HTERT RPE-1 (cell line): ENCODE measurements around the gene CORO2B.

Experiments used
- in situ Hi-C: fragments of 300-500 bp; cut with MboI; formaldehyde crosslinking; loops from 4 replicates; pipeline ENCODE4 v1.14.3; 2020; ENCODE audit warnings: low sequenced_read_pairs

The CORO2B gene

DNA sequence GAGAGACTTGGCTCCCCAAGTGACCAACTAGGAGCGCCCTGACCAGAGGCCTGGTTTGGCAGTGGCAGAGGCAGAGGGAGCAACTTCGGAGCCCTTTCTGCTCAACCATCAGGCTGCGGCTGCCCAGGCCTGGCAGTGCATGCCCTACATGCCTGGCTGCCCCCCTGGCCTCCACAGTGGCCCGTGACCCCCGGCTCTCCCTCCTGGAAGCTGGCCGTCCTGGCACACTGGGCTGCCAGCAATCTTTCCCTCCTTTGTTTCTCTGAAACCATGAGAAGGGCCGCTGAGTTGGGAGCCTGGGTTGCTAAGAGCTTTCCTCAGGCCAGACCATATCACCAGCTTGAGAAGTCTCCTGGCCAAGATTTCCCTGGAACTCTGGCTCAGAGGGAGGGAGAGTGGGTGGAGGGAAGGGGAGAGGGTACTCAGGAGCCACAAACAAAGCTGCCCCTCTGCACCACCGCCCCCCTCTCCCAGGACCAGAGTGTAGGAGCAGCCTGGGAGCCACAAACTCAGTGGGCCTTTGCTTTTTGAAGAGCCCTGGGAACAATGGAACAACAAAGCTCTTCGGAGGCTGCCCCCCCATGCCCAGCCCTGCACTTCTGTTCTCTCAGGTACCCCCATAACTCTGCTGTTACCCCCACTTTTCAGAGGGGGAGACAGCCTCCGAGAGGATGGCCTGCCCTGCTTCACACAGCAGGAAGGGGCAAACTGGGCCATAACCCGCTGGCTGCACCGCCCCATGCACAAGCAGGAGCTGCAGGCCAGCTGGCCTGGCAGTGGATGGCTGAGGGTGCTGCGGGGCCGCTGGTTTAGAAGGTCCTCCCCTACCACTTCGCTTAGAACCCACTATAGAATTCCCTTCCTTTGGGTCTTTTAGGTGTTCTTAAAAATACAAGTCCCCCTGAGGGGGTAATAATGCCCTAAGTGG is 11.3 kb downstream of the CORO2B start:
- in situ Hi-C loops: no loop called here

DNA sequence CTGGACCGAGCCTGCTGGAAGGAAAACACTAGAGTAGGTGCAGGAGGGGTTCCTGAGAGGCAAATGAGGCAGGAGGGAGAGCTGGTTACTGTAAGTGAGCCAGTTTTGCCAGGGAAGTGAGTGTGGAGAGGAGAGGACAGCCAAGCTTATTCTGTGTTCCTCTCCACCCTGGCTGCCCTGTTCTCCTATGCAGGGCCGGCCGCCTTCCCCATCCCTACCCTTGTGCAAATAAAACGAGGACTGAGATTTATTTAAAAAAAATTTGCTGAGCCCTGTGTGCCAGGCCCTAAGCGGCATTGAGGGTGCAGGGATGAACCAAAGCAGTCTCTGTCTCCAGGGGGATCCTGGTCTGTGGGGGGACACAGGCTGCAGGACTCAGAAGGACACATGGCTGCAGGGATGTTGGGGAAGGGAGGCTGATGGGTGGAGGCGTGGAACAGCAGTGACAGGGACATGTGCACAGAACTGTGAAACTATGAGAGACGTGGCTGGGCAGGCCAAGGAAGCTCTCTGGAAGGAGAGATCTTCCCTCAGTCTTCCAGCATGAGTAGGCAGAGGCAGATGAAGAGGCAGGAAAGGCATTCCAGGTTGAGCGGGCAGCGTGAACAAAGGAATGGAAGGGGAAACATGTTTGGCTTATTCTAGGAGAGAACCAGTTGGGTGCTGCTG is 12.1 kb downstream of the CORO2B start:
- in situ Hi-C loops: no loop called here

DNA sequence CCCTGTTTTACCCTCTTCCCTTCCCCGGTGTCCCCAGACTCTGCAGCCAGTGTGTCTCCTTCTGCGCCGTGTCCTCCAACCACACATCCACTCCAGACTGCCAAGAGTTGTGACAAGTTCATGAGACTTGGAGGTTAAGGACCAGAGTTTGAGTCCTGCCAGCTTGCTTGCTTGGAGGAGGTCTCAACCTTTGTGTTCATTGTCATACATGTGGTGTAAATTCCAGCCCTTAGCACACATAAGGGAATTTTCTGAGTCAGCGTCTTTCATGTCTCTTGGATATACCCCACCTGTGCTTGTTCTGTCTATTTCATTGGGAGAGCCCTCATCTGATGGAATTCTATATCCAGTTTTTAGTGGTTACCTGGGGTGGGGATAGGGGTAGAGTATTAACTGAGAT is 13.3 kb downstream of the CORO2B start:
- in situ Hi-C loops: no loop called here

DNA sequence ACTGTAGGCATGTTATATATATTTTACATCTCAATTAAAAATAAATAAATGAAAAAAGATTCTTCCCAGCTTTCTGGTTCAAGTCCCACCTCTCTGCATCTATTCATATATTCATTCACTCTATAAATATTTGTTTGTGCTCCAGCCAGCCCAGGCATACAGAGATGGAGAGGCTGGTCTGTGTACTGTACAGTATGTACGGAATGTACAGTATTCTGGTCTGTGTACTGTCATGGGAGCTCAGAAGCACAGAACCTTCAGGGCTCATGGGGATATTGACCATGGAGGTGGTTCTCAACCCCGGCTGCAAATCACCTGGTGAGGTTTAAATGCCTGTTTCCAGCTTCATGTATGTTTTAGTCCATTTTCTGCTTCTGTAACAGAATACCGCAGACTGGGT is 13.8 kb downstream of the CORO2B start:
- in situ Hi-C loops: no loop called here

DNA sequence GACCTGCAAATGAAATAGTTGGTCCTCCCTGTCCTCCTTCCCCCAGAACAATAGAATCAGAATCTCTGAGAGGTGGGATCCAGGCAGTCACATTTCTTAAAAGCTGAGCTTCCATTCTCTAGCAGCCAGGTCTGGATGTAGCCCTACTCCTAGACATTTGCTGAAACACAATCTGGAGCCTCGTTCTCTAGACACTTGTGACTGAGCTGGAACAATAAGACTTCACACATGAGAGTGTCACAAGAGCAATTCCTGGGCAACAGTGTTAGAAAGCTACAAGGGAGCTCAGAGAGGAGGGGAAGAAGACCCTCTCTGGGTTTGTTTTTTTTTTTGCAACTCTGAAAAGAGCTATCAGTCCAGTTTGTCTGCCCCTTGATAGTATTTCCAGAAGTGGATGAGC is 14.5 kb downstream of the CORO2B start:
- in situ Hi-C loops: no loop called here

DNA sequence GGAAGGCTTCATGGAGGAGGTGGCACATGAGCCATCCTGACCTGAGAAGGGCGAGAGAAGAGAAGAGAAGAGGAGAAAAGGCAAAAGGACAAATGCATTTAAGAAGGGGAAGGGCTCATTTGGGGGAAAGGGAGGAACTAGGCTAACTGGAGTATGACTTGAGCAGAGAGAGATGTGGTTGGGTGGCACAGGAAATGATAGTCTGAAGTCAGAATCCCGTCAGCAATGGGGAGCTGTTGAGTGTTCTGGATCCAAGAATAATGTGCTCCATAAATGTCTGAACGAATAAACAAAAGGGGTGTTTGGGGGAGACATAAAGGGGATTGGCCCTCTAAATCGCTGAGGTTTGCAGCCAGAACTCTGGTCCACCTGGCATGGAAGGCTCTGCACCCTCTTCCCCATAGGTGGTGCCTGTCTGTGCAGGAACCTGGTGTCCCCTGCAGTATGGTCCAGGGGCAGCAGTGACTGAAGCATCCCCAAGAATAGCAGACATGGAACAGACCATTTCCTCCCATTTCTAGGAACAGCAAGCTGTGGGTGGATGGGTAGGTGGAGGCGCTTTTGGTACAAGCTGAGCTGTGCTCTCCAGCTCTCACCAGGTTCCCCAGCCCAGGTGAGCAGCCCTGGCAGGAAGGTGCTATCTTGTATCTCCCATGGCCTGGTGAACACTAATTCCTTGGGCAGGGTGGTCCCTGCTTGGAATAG is 15.2 kb downstream of the CORO2B start:
- in situ Hi-C loops: no loop called here

DNA sequence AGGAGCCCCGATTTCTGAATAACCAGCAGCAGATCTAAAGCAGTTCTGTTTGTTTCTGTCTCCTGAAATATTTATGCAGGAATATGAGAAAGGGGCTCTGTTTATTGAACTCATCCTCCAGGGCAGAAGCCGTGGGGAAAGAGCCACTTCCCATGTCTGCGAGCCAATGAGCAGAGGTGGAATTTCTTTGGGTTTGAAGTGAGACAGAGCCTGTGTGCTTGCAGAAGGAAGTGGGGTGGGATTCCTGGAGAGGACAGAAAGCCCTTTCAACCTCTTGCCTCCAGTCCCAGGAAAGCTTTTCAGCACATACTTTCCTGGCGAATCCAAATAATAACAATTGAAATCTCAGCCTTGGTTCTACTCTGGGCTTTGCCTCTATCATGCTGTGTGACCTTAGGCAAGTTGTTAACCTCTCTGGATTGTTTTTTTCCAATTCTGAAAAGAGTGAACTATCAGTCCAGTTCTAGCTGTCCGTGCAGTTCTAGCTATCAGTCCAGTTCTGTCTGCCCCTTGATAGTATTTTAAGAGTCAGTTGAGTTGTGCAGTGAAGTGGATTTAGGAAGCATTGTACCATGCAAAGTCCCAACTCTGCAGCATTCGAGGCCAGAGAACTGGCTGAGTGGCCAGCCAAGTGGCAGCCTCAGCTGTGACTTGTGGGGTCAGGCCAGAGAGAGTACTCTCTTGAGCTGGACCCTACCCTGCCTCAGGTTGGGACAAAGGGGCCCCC is 15.9 kb downstream of the CORO2B start:
- in situ Hi-C loops: no loop called here

DNA sequence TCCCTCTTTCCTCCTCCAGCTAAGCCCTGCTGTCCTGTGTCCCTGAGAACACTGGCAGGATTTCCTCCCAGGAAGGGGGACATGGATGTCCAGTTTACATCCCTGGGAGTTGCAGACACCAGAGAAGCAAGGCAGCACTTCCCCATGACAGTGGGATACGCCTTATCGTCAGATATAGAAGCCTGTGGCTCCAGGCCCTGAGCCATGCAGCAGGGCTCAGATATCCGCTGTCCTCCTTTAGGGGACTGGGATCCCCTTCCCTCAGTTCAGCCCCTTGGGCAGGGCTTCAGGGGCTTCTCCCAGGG is 16.4 kb downstream of the CORO2B start:
- in situ Hi-C loops: no loop called here

DNA sequence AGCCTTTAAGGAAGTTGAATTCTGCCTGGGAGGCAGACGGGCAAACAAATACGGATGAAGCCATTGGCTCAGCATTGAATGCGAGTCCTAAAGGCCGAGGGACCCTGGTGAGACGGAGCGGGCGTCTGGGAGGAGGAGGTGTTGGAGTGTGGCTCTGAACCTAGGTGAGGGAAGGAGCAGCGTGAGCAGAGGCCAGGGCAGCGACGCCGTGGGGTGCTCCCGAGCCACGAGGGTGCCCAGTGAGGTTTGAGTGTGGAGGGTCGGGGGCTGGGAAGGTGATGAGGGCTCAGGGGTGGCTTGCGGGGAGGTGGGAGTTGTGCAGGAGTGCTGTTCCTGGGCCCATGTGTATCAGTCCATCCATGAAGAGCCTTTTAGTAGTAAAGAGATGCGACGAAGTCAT is 17.0 kb downstream of the CORO2B start:
- in situ Hi-C loops: no loop called here

DNA sequence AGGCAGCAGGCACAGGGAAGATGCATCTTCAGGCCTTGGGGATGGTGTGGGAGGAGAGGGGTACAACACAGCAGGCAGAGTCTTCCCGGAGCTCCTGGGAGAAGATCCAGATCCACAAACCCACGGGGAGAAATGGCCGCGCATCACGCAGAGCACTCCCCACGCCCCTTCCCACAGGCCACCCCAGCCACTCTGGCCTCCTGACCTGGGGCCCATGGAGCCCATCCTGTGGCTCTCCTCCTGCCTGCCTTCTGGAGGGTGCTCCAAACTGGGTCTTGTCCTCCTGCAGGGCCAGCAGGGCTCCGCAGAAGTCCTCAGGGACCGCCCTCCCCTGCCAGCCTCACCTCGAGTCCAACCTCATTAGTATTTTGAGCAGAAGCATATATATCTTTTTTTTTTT is 17.9 kb downstream of the CORO2B start:
- in situ Hi-C loops: no loop called here

DNA sequence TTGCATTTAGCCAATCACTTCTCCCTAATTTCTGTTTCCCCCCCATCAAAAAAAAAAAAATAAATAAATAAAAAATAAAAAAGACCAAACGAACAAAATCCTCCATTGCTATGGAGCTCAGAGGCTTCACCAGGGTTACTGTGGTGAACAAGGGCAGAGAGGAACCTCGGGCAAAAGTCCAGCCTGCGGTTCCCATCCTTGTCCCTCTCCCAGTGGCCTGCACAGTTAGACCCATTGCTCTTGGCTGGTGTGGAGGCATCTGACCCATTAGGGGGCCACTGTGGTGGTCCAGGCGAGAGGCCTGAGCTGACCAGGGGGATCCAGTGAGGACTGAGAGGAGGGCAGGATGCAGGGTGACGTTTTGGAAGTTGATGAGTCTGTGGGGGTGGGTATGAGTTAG is 18.8 kb downstream of the CORO2B start:
- in situ Hi-C loops: no loop called here

DNA sequence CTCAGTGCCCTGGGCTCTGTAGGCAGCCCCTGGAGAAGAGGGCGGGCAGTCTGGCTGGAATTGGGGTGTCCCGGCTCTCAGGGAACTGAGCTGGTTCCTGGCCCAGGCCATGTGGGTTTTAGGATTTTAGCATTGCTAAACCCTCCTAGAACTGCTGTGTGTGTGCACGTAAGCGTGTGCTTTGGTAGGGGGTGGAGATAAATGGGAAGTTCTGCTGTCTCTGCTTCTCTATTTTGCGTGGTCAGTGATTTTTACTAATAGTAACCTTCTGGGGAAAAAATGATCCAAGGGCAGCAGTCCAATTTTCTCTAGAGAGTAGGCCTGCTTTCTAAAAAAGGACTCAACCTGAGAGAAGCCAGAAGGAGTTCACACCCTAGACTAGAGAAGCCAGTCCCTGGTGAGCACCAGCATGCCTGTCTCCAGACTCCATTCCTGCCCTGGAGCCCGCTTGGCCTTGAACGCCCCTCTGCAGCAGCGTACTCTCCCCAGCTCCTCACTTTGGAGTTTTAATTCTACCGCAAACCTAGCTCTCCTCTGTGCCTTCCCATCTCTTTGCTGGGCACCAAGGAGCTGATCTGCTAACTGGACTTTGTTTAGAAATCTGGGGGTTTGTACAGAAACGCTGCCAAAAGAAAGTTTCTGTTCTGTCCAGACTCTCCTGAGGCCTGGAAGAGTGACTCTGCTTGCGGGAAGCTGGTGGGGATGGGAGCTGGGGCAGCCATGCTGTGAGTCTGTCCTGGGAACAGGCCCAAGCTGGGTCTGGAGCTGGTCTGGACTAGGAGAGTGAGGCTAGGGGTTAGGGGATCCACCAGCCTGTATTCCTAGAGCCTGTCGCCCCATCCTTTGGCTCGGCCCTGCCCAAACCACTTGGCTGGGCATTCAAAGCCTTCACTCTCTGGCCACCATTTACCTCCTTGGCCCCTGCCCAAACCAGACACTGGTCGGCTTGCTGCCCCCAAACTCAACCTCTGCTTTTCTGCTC is 19.7 kb downstream of the CORO2B start:
- in situ Hi-C loops: no loop called here

DNA sequence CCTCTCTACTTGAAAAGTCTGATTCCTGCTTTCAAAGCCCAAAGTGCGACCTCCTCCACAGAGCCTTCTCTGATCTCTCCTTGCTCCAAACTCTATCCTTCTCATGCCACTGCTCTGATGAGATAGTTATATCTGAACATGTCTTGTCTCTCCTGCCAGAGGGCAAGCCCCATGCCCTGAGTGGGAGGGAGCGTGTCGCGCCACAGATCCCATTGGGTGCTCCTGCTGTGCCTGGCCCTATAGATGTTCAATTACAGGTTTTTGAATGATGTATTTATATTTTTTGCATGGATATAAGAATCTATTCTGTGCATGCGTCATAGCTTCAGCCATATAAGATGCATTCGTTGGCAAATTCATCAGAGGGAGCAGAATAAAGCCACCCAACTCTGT is 20.4 kb downstream of the CORO2B start:
- in situ Hi-C loops: no loop called here

DNA sequence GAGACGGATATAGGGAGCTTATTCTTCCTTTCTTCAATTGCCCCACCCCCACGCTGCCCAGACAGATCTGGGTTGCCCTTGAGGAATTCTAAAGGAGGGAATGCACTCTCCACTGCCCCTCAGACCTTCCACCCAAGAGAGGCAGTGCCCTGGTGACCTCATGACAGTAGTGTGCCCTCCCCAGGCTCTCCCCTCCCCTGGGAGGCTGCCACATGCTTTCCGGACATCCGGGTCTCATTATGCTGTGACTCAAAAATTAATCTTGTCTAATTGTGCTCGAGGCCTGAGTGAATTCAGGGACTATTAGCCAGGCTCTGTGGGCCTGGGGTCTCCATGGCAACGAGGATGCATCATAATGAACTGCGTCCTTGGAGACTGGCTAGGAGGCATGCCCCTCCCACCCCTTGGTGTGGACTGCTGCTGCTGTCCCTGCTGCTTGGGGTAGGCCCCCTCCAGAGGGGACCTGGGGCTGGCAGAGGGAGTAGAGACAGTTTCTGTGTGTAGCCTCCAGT is 20.8 kb downstream of the CORO2B start:
- in situ Hi-C loops: no loop called here

DNA sequence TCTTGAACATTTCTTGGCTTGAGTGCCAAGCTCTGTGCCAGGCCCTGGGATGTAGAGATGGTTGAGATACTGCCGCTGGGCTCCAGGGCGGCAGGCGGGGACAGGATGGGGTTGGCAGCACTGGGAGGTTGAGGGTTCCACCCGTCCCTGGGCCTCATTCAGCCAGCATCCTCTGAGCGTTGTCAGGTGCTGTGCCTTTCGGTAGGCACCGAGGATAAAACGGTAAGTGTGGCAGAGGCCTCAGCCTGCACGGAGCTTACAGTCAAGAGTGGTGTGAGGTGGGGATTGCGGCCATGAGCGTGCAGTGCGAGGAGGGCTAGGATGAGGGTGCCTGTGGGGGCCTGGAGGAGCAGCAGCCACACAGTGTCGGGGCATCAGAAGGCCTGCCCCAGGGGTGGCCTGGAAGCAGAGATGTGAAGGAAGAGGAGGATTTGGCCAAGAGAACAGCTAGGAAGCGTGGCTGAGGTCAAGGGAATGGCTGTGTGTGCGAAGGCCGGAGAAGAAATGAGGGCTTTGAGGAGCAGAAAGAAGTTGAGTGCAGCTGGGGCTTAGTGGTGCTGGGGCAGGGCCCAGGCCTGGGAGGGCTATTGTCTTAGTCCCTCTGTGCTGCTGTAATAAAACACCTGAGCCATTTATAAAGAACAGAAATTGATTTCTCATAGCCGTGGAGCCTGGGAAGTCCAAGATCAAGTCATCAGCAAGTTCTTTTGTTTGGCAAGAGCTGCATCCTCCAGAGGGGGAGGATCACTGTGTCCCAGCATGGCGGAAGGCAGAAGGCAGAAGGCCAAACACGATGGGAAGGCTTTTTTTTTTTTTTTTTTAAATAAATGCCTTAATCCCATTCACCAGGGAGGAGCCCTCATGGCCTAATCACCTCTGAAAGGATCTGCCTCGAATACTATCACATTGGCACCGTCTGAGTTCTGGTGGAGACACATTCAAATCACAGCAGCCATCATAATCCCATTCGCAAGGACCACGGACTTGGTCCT is 22.7 kb downstream of the CORO2B start:
- in situ Hi-C loops: no loop called here

DNA sequence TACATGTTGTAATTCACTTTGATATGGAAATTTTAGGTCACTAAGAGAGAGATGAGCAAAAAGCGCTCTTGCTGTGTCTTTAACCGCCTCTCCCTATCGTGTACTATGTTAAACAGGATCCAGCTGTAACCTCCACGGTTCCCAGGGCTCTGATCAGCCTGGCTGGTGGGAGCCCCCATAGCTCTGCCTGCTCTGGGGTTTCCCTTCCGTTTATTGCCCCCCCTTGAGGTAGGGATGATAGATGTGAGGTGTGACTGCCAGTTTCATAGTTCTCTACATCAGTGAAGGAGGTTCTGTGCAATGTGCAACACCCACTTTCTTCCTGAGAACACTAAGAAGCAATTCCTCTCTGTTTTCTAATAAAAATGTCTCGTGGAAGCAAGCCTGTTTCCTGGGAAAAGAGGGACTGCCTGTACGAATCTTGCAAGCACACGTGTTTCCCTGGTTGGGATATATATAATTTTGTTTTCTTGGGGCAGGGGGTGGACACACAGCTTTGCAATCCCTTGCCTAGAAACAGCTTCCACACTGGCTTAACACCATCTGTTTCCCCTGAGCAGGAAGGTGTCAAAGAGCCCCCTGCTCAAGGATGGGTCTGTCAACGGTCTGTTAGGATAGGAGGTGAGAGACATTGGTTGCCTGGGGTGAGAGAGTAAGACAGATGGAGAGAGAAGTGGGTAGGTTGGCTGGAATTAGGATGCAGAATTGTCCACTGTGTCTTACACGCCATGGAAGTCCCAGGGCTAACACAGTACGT is 23.8 kb downstream of the CORO2B start:
- in situ Hi-C loops: no loop called here

DNA sequence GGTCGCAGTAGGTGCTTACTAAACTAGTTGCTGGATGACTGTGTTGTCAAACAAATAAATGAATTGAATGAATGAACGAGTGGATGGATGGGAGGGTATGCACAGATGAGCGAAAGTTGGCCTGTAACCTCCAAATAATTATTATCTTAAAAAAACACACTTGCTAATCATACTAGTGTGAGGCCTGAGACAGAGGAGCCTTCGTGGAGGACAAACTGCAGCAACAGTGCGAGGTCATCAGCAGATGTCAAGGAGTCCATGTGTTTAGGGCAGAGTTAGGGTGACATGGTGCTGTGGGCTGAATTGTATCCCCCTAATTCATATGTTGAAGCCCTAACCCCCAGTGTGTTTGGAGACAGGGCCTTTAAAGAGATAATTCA is 24.4 kb downstream of the CORO2B start:
- in situ Hi-C loops: no loop called here

DNA sequence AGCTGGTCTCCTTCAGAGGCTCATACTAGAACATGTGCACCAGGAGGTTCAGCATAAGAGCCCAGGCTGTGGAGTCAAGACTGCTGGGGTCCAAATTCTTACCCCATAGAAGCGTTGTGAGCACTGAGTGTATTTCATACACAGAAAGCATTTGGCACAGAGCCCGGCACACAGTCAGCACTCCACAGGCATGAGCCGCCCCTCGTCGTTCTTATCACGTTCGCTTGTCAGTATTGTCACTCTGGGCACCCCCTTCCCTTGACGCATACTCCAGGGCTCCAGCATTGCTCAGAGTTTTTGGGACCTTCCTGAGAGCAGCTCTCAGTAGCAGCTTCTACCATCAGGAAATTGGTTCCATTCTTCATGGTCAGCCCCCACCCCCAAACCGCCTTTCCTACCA is 25.2 kb downstream of the CORO2B start:
- in situ Hi-C loops: no loop called here
